Glutamatergic neuron (in vitro differentiated cells): ENCODE results near the gene HOXC9. TPM values are rescaled to one million over a fixed set of nuclear protein-coding genes. Genes with fewer than 3 reads are reported as not detected.

Source experiments
- DNase-seq: peaks from one replicate; pipeline ENCODE4 v3.0.0; 2022
- H3K27ac Mint-ChIP-seq: one replicate; pipeline ENCODE4 v1.8.0; 2020; ENCODE audit warnings: mild to moderate bottlenecking, mixed read lengths, inconsistent platforms; ENCODE audit not compliant: unreplicated experiment
- H3K27me3 Mint-ChIP-seq: one replicate; pipeline ENCODE4 v1.8.0; 2020; ENCODE audit warnings: mild to moderate bottlenecking, moderate library complexity, mixed read lengths, inconsistent platforms; ENCODE audit not compliant: unreplicated experiment
- H3K36me3 Mint-ChIP-seq: one replicate; pipeline ENCODE4 v1.8.0; 2020; ENCODE audit warnings: mild to moderate bottlenecking, mixed read lengths, inconsistent platforms; ENCODE audit not compliant: unreplicated experiment
- H3K4me1 Mint-ChIP-seq: one replicate; pipeline ENCODE4 v1.8.0; 2020; ENCODE audit warnings: mild to moderate bottlenecking, low read depth, mixed read lengths, inconsistent platforms; ENCODE audit not compliant: unreplicated experiment
- H3K4me3 Mint-ChIP-seq: one replicate; pipeline ENCODE4 v1.8.0; 2020; ENCODE audit warnings: mild to moderate bottlenecking, mixed read lengths, inconsistent platforms; ENCODE audit not compliant: unreplicated experiment
- H3K9me3 Mint-ChIP-seq: one replicate; pipeline ENCODE4 v1.8.0; 2020; ENCODE audit warnings: mild to moderate bottlenecking, moderate library complexity, mixed read lengths, inconsistent platforms; ENCODE audit not compliant: unreplicated experiment
- CTCF ChIP-seq: fragments of 200-600 bp; sonication (generic); IDR thresholded peaks from one replicate; pipeline ENCODE4 v1.5.0; 2021; ENCODE audit not compliant: partially characterized antibody, unreplicated experiment
- total RNA-seq: library from RNA; stranded (reverse); fragmentation: NEBNext Ultra II Directional; extraction: Animal tissue kit (Norgen Biotek cat#: 25700); gene quantifications from one replicate; pipeline ENCODE4 v1.2.1, GENCODE V29; 2021; ENCODE audit not compliant: unreplicated experiment

Gene HOXC9
- total RNA-seq, 1 donor from 2014 or later: not detected

GRCh38 chr12:54019091-54019811 lies 19.3 kb downstream of the HOXC9 start:
- Mint-ChIP-seq H3K4me3 (no peak overlapping the region), H3K27ac (no peak overlapping the region)

GRCh38 chr12:54019924-54020590 lies 20.1 kb downstream of the HOXC9 start:
- H3K27me3 Mint-ChIP-seq: peaks cover 37% of the 10 kb centered on the region
- TF ChIP-seq CTCF: no peak
- H3K36me3 Mint-ChIP-seq: no peaks in the 10 kb centered on the region
- DNase-seq: no peak
- peaks cover 2% of the 10 kb centered on the region for H3K9me3 Mint-ChIP-seq
- peak overlapping the region; percentile 45 for H3K4me3 Mint-ChIP-seq
- H3K27ac Mint-ChIP-seq: no peak overlapping the region
- peaks cover 9% of the 10 kb centered on the region for H3K4me1 Mint-ChIP-seq

More at GRCh38 chr12:54019091-54019811, 19.3 kb downstream of the HOXC9 start:
- Mint-ChIP-seq H3K27me3 (peaks cover 40% of the 10 kb centered on the region), H3K9me3 (peaks cover 4% of the 10 kb centered on the region), H3K36me3 (no peaks in the 10 kb centered on the region), H3K4me1 (peaks cover 9% of the 10 kb centered on the region)
- no peak for TF ChIP-seq CTCF
- DNase-seq: no peak

- no peak for DNase-seq
- Mint-ChIP-seq H3K27ac (no peak overlapping the region), H3K4me3 (no peak overlapping the region), H3K36me3 (no peaks in the 10 kb centered on the region), H3K9me3 (peaks cover 2% of the 10 kb centered on the region), H3K27me3 (peaks cover 37% of the 10 kb centered on the region), H3K4me1 (peaks cover 9% of the 10 kb centered on the region)
- no peak for TF ChIP-seq CTCF
These were observed 20.8 kb downstream of the HOXC9 start for GRCh38 chr12:54020591-54021405.

- DNase-seq: no peak
- peaks cover 2% of the 10 kb centered on the region for H3K9me3 Mint-ChIP-seq
- peaks cover 39% of the 10 kb centered on the region for H3K27me3 Mint-ChIP-seq
- no peak overlapping the region for H3K4me3 Mint-ChIP-seq
- TF ChIP-seq CTCF: no peak
- H3K36me3 Mint-ChIP-seq: no peaks in the 10 kb centered on the region
- no peak overlapping the region for H3K27ac Mint-ChIP-seq
- H3K4me1 Mint-ChIP-seq: peaks cover 9% of the 10 kb centered on the region
These were observed 21.6 kb downstream of the HOXC9 start for GRCh38 chr12:54021432-54022013.
